ENCODE results near the gene FARP1. TPM values are rescaled to one million over a fixed set of nuclear protein-coding genes. Genes with fewer than 3 reads are reported as not detected.

FARP1 gene
- total and polyA plus RNA-seq, 2 of the 8 experiments (the other 6 are each of a cell fraction or from before 2014, with no cell fraction given) = 24.7 to 104 TPM

DNA sequence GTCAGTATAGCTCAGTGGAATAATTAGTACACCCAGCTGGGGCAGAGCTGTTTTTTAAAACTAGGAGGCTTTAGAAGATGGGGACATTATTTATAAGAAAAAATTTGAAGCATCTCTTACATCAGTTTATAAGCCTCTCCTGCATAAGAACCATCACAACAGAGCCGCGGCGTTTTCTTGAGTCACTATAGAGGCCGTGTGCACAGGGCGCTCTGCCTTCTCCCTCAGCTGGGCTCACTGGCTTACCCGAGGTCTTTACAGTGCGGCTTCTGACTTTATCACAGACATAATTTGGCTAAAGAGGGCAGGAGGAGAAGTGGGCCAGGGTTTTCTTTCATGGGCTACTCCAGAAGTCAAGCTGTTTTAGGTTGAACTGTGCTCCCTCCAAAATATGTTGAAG, 169.7 kb downstream of the FARP1 start:
- Histone ChIP-seq H3K4ac (replicated peaks; ENCODE audit: insufficient read length, low read depth, low read length) (no peak overlapping the region), H3K79me2 (ENCODE audit: control insufficient read depth in 1 of 2, insufficient read depth in 2 of 2, low read length in 2 of 2) (peaks cover 0 to 13% of the 10 kb centered on the region in 2 experiments; a peak in 1 of 4 replicates), H3K23me2 (ENCODE audit: low read depth, low read length) (peaks cover under 1% of the 10 kb centered on the region; the same call in 1 of the 2 replicates), H4K91ac (replicated peaks; ENCODE audit: insufficient read length, low read length) (no peak overlapping the region), H3K4me2 (ENCODE audit: insufficient read depth in 1 of 2, low read depth in 2 of 2, low read length in 2 of 2) (no peak overlapping the region), H3K18ac (ENCODE audit: extremely low read depth, low read length) (no peak overlapping the region), H2BK15ac (ENCODE audit: low read length) (no peak overlapping the region), H4K20me1 (replicated peaks in 1 of 2; ENCODE audit: control insufficient read depth in 1 of 2, insufficient read depth in 2 of 2, low read length in 2 of 2) (no peaks in the 10 kb centered on the region), H2BK120ac (replicated peaks; ENCODE audit: low read depth, low read length) (no peak overlapping the region), H3K9ac (replicated peaks in 1 of 4; ENCODE audit: extremely low read depth in 1 of 4, low read depth in 3 of 4, low read length in 3 of 4) (no peak overlapping the region), H2BK12ac (ENCODE audit: low read depth, low read length) (no peak overlapping the region), H2BK5ac (ENCODE audit: low read depth, low read length) (no peak overlapping the region), H2BK20ac (ENCODE audit: low read length) (no peak overlapping the region), H2AFZ (ENCODE audit: low read length) (no peak overlapping the region), H3K14ac (ENCODE audit: insufficient read length) (no peak overlapping the region), H3K27me3 (replicated peaks in 1 of 4; ENCODE audit: control insufficient read depth in 3 of 4, extremely low read depth in 1 of 4, insufficient read depth in 3 of 4, low read length in 3 of 4) (no peaks in the 10 kb centered on the region), H3K23ac (ENCODE audit: insufficient read length) (no peak overlapping the region), H2AK5ac (ENCODE audit: low read depth, low read length) (no peak overlapping the region), H3K56ac (replicated peaks; ENCODE audit: insufficient read length, low read depth, low read length) (no peak overlapping the region), H3K27ac (ENCODE audit: low read depth, low read length) (no peak overlapping the region), H3K9me3 (ENCODE audit: insufficient read depth in 2 of 2, low read depth in 1 of 2, low read length in 1 of 2) (no peaks in the 10 kb centered on the region), H3K4me3 (ENCODE audit: extremely low read depth in 1 of 4, insufficient read depth in 2 of 4, low read depth in 3 of 4, low read length in 4 of 4) (no peak overlapping the region), H3K4me1 (replicated peaks in 1 of 4; ENCODE audit: control insufficient read depth in 3 of 4, insufficient read depth in 4 of 4, low read length in 3 of 4) (peaks cover 0 to 17% (median 13%) of the 10 kb centered on the region in 4 experiments), H4K8ac (ENCODE audit: extremely low read depth, insufficient read depth, low read length) (no peak overlapping the region), H4K5ac (ENCODE audit: insufficient read length, low read depth, low read length) (no peak overlapping the region), H3K79me1 (ENCODE audit: low read depth, low read length) (no peaks in the 10 kb centered on the region; the same call in 1 of the 2 replicates), H3K36me3 (ENCODE audit: control insufficient read depth in 2 of 4, insufficient read depth in 4 of 4, low read length in 3 of 4) (peaks cover 0 to 3% (median 0%) of the 10 kb centered on the region in 4 experiments; a peak in 1 of 8 replicates)
- 94% methylated on average over 7 of the region's 7 CpGs; no CpG with 5 or more reads in 1 of the 2 experiments for WGBS, 2 experiments (ENCODE audit: extremely low coverage in 1 of 2, insufficient coverage in 1 of 2, insufficient read length in 1 of 2, insufficient replicate concordance in 2 of 2, low coverage in 1 of 2, low lambda C conversion rate in 2 of 2, missing lambda C conversion rate in 1 of 2)
- ChIA-PET POLR2A (ENCODE audit: partially characterized antibody) (interaction anchor here (0.7 kb wide), 1 partner anchor 465 kb away, joined by 3 read pairs; no protein-coding TSS in a partner anchor), CTCF (ENCODE audit: partially characterized antibody) (interaction anchor here (1.2 kb wide), 1 partner anchor 16 kb away, joined by 3 read pairs; no protein-coding TSS in a partner anchor)
- no peak for DNase-seq (ENCODE audit: low read depth in 1 of 2, low spot score in 2 of 2)
- no peak for FAIRE-seq
- TF ChIP-seq BACH1 (IDR thresholded peaks at IDR 0.05; ENCODE audit: low read length) (no peak), KDM5A (IDR thresholded peaks at IDR 0.05; ENCODE audit: low read length) (no peak), GABPA (IDR thresholded peaks at IDR 0.05; ENCODE audit: borderline replicate concordance, insufficient read depth, low read length) (no peak)

Data from H1 (cell line).